Stimulated activated memory B cell treated with anti-CD40 and anti-IgM and Interleukin-4, amounts not matched to agents 10 μg/mL and 1 μg/mL and 100 μg/mL, for 72 hours (primary cell): Measurements from ENCODE around the gene RUNX2.
A peak's percentile ranks its signal among the peaks of the same experiment; 100 is the strongest.

Source experiments
- ATAC-seq: fragments of 150-1000 bp; cut with Tn5 transposase; 2 replicates; pipeline ENCODE4 v1.10.0; 2021
- H3K27ac Mint-ChIP-seq: one replicate; pipeline ENCODE4 v1.8.0; 2022; ENCODE audit warnings: mild to moderate bottlenecking, mixed read lengths
- H3K27me3 Mint-ChIP-seq: one replicate; pipeline ENCODE4 v1.8.0; 2022; ENCODE audit warnings: mixed read lengths
- H3K36me3 Mint-ChIP-seq: one replicate; pipeline ENCODE4 v1.8.0; 2022; ENCODE audit warnings: mixed read lengths
- H3K4me1 Mint-ChIP-seq: one replicate; pipeline ENCODE4 v1.8.0; 2022; ENCODE audit warnings: mixed read lengths
- H3K4me3 Mint-ChIP-seq: one replicate; pipeline ENCODE4 v1.8.0; 2022; ENCODE audit warnings: mild to moderate bottlenecking, moderate library complexity, mixed read lengths
- H3K9me3 Mint-ChIP-seq: one replicate; pipeline ENCODE4 v1.8.0; 2022; ENCODE audit warnings: mixed read lengths

The RUNX2 gene

GRCh38 chr6:45608252-45608913 is 280.3 kb downstream of the RUNX2 start:
- peaks cover 9% of the 10 kb centered on the region for H3K4me1 Mint-ChIP-seq
- peaks cover 10% of the 10 kb centered on the region for H3K9me3 Mint-ChIP-seq
- no peak for ATAC-seq
- peaks cover 13% of the 10 kb centered on the region for H3K27me3 Mint-ChIP-seq
- H3K36me3 Mint-ChIP-seq: no peaks in the 10 kb centered on the region
- no peak overlapping the region for H3K27ac Mint-ChIP-seq
- no peak overlapping the region for H3K4me3 Mint-ChIP-seq

DNA sequence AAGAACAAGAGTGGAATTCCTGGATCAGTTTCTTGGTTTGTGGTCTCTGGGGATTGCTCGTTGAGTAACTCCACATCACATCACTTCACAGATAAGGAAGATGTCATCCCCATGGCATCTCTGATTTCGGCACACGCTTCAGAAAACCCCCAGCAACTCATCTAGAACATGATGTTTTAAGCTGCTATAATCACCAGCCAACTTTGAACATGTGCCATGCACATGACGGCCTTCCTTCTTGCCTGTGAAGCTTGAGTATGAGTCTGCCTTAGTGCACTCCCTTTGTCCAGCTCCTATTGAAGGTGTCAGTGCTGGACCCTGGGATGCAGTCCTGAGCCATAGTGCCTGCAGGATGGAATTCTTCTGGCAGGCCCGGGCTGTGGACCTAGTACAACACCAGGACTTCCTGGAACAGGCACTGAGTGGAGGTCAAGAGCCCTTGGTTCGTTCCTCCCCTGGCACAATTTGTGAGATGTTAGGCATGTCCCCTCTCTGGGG is 281.1 kb downstream of the RUNX2 start:
- no peaks in the 10 kb centered on the region for H3K36me3 Mint-ChIP-seq
- ATAC-seq: no peak
- peaks cover 9% of the 10 kb centered on the region for H3K4me1 Mint-ChIP-seq
- no peak overlapping the region for H3K4me3 Mint-ChIP-seq
- H3K9me3 Mint-ChIP-seq: peaks cover 2% of the 10 kb centered on the region
- H3K27ac Mint-ChIP-seq: no peak overlapping the region
- peaks cover 13% of the 10 kb centered on the region for H3K27me3 Mint-ChIP-seq

DNA sequence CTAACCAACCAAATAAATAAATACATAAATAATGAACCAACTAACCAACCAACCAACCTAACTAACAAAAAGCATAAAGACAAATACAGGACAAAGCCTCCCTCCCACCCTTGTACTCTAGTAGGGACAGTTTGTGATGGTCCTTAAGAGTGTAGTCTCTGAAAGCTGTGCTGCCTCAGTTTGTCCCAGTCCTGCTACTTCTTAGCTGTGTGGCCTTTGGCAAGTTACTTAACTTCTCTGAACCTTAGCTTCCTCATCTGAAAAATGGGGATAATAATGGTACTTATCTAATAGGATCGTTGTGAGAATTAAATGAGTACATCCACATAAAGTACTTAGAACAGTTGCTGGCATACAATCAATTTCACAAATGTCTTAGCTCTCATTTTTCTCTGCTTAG is 282.2 kb downstream of the RUNX2 start:
- H3K4me3 Mint-ChIP-seq: no peak overlapping the region
- H3K27me3 Mint-ChIP-seq: peaks cover 13% of the 10 kb centered on the region
- no peaks in the 10 kb centered on the region for H3K9me3 Mint-ChIP-seq
- H3K4me1 Mint-ChIP-seq: peaks cover 9% of the 10 kb centered on the region
- no peaks in the 10 kb centered on the region for H3K36me3 Mint-ChIP-seq
- ATAC-seq: no peak
- no peak overlapping the region for H3K27ac Mint-ChIP-seq

GRCh38 chr6:45610832-45611231 is 282.7 kb downstream of the RUNX2 start:
- Mint-ChIP-seq H3K27me3 (peaks cover 13% of the 10 kb centered on the region), H3K27ac (no peak overlapping the region), H3K36me3 (no peaks in the 10 kb centered on the region), H3K4me3 (no peak overlapping the region), H3K9me3 (no peaks in the 10 kb centered on the region), H3K4me1 (peaks cover 9% of the 10 kb centered on the region)
- ATAC-seq: no peak

DNA sequence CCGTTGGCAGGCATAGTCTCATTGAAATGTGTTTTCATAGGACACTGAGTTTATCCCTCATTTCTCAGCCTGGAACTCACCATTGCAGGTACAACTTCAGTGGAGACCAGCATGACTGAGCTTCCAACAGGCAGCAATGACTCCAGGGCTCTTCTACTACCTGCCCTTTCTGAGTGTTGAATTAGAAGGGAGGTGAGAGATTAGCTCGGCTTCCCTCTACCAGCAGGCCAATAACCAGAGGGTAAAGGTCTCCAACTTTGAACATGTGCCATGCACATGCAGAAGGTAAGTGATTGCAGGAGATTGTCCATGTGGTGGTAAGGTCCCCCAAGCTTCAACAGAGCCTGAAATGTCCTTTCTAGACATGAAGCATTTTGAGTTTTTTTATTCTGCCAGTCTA is 283.4 kb downstream of the RUNX2 start:
- Mint-ChIP-seq H3K9me3 (no peaks in the 10 kb centered on the region), H3K27me3 (peaks cover 13% of the 10 kb centered on the region), H3K4me1 (peaks cover 9% of the 10 kb centered on the region), H3K4me3 (no peak overlapping the region), H3K36me3 (no peaks in the 10 kb centered on the region), H3K27ac (no peak overlapping the region)
- no peak for ATAC-seq

GRCh38 chr6:45613656-45614055 is 285.5 kb downstream of the RUNX2 start:
- H3K4me1 Mint-ChIP-seq: peaks cover 9% of the 10 kb centered on the region
- peaks cover 13% of the 10 kb centered on the region for H3K27me3 Mint-ChIP-seq
- no peak overlapping the region for H3K4me3 Mint-ChIP-seq
- no peaks in the 10 kb centered on the region for H3K9me3 Mint-ChIP-seq
- no peak for ATAC-seq
- no peak overlapping the region for H3K27ac Mint-ChIP-seq
- H3K36me3 Mint-ChIP-seq: no peaks in the 10 kb centered on the region

GRCh38 chr6:45614488-45615285 is 286.6 kb downstream of the RUNX2 start:
- H3K27me3 Mint-ChIP-seq: peaks cover 3% of the 10 kb centered on the region
- H3K36me3 Mint-ChIP-seq: no peaks in the 10 kb centered on the region
- no peak overlapping the region for H3K27ac Mint-ChIP-seq
- peaks cover 10% of the 10 kb centered on the region for H3K4me1 Mint-ChIP-seq
- H3K9me3 Mint-ChIP-seq: no peaks in the 10 kb centered on the region
- no peak for ATAC-seq
- H3K4me3 Mint-ChIP-seq: no peak overlapping the region

GRCh38 chr6:45616209-45616608 is 288.1 kb downstream of the RUNX2 start:
- Mint-ChIP-seq H3K9me3 (no peaks in the 10 kb centered on the region), H3K36me3 (no peaks in the 10 kb centered on the region), H3K4me3 (no peak overlapping the region), H3K27ac (no peak overlapping the region), H3K27me3 (no peaks in the 10 kb centered on the region), H3K4me1 (peaks cover 10% of the 10 kb centered on the region)
- ATAC-seq: no peak

DNA sequence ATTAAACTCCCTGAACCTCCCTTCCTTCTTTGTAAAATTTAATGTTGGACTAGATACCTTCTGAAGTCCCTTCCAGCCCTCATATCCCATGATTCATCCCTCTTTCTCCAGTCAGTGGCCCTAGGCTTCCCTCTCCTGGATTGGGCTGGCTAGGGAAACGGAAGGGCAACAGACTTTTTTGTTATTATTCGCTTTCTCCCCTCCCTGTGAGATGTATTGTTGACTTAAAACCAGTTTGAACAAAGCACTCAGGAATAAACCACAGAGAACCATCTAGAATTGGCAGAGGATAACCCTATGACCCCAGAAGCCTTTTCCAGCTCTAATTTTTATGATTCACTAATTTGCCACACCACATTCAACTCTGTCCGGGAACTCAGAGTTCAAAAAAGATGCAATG is 289.3 kb downstream of the RUNX2 start:
- H3K27me3 Mint-ChIP-seq: no peaks in the 10 kb centered on the region

GRCh38 chr6:45618259-45618658 is 290.1 kb downstream of the RUNX2 start:
- ATAC-seq: peak; percentile 39
- peaks cover 8% of the 10 kb centered on the region for H3K4me1 Mint-ChIP-seq
- H3K4me3 Mint-ChIP-seq: no peak overlapping the region
- H3K9me3 Mint-ChIP-seq: no peaks in the 10 kb centered on the region
- no peak overlapping the region for H3K27ac Mint-ChIP-seq
- no peaks in the 10 kb centered on the region for H3K27me3 Mint-ChIP-seq
- no peaks in the 10 kb centered on the region for H3K36me3 Mint-ChIP-seq

More for the DNA sequence above, 289.3 kb downstream of the RUNX2 start:
- peaks cover 8% of the 10 kb centered on the region for H3K4me1 Mint-ChIP-seq
- no peak for ATAC-seq
- H3K4me3 Mint-ChIP-seq: no peak overlapping the region
- no peaks in the 10 kb centered on the region for H3K36me3 Mint-ChIP-seq
- H3K9me3 Mint-ChIP-seq: no peaks in the 10 kb centered on the region
- H3K27ac Mint-ChIP-seq: no peak overlapping the region

DNA sequence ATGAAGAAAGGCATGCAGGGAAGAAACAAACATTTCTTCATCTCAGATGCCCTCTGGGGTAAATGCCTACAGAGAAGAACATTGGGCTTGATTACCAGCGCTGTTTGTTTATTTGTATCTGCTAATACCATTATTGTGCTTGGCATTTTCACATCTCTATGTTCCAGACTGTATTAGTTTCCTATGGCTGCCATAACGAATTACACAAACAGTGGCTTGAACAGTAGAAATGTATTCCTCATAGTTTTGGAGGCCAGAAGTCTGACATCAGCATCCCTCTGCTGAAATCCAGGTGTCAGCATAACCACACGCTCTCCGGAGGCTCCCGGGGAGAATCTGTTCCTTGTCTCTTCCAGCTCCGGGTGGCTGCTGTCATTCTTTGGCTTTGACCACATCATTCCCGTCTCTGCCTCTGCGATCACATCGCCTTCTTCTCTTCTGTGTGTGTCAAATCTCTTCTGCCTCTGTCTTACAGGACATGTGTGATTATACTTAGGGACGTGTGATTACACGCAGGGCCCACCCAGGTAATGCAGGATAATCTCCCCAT is 291.2 kb downstream of the RUNX2 start:
- Mint-ChIP-seq H3K4me1 (peaks cover 8% of the 10 kb centered on the region), H3K9me3 (no peaks in the 10 kb centered on the region), H3K27ac (peak overlapping the region; percentile 42), H3K36me3 (no peaks in the 10 kb centered on the region), H3K4me3 (no peak overlapping the region), H3K27me3 (no peaks in the 10 kb centered on the region)
- ATAC-seq: no peak

- Mint-ChIP-seq H3K27me3 (no peaks in the 10 kb centered on the region), H3K36me3 (no peaks in the 10 kb centered on the region), H3K4me1 (peaks cover 8% of the 10 kb centered on the region), H3K4me3 (no peak overlapping the region), H3K27ac (peak overlapping the region; percentile 42), H3K9me3 (no peaks in the 10 kb centered on the region)
- no peak for ATAC-seq
Measured at GRCh38 chr6:45619994-45620471, 291.9 kb downstream of the RUNX2 start.

- Mint-ChIP-seq H3K36me3 (no peaks in the 10 kb centered on the region), H3K4me1 (peaks cover 8% of the 10 kb centered on the region)
Measured at GRCh38 chr6:45624228-45624627, 296.1 kb downstream of the RUNX2 start.

DNA sequence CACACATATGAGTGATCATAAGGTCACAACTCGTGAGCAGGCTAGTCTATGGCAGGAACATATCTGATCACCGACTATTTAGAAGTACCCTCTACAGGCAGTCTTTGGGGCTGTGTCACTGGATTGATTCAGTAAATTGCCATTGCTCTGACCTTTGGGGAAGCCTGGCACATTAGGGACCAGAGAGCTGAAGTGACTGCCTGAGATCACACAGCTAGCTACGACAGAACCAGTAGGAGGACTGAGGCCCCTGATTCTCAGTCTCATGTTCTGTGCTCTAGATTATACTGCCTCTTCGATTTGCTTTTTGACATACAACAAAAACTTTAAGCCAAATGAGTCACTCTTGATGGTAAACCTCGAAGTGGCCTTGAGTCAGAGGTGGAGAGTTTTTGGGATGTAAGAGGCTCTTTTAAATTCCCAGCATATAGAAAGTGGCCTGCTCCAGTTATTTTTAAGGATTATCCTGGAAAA is 297.1 kb downstream of the RUNX2 start:
- peaks cover 1% of the 10 kb centered on the region for H3K4me1 Mint-ChIP-seq
- H3K9me3 Mint-ChIP-seq: no peaks in the 10 kb centered on the region
- ATAC-seq: peak; percentile 12
- H3K27ac Mint-ChIP-seq: no peak overlapping the region
- H3K4me3 Mint-ChIP-seq: no peak overlapping the region
- no peaks in the 10 kb centered on the region for H3K36me3 Mint-ChIP-seq
- H3K27me3 Mint-ChIP-seq: no peaks in the 10 kb centered on the region

More at GRCh38 chr6:45624228-45624627, 296.1 kb downstream of the RUNX2 start:
- no peak for ATAC-seq
- no peak overlapping the region for H3K27ac Mint-ChIP-seq
- no peaks in the 10 kb centered on the region for H3K9me3 Mint-ChIP-seq
- no peaks in the 10 kb centered on the region for H3K27me3 Mint-ChIP-seq
- no peak overlapping the region for H3K4me3 Mint-ChIP-seq

GRCh38 chr6:45626087-45626891 is 298.2 kb downstream of the RUNX2 start:
- H3K4me1 Mint-ChIP-seq: no peaks in the 10 kb centered on the region
- no peaks in the 10 kb centered on the region for H3K36me3 Mint-ChIP-seq
- H3K4me3 Mint-ChIP-seq: no peak overlapping the region
- no peak overlapping the region for H3K27ac Mint-ChIP-seq
- H3K27me3 Mint-ChIP-seq: no peaks in the 10 kb centered on the region
- no peaks in the 10 kb centered on the region for H3K9me3 Mint-ChIP-seq
- no peak for ATAC-seq
